Sigmoid colon (tissue), 7 donors: ENCODE data around the gene CHRNB1. TPM values are rescaled to one million over a fixed set of nuclear protein-coding genes. Genes with fewer than 3 reads are reported as not detected.

Experiments used
- DNase-seq: peaks from one replicate; pipeline ENCODE4 v3.0.0-alpha.2; 2019
- H3K27ac ChIP-seq, 4 donors: fragments of 200-600 bp; sonication (generic); one replicate each; pipeline ENCODE4 v1.5.1; 2016 to 2019; ENCODE audit warnings: mild to moderate bottlenecking in 1 of 4
- H3K27me3 ChIP-seq, 3 donors: fragments of 200-600 bp; sonication (generic); one replicate each; pipeline ENCODE4 v1.5.1; 2019; ENCODE audit warnings: mild to moderate bottlenecking in 1 of 3
- H3K36me3 ChIP-seq, 4 donors: fragments of 200-600 bp; sonication (generic); one replicate each; pipeline ENCODE4 v1.5.1; 2016 to 2019
- H3K4me1 ChIP-seq, 4 donors: fragments of 200-600 bp; sonication (generic); one replicate each; pipeline ENCODE4 v1.5.1; 2017 to 2019
- H3K4me3 ChIP-seq, 4 donors: fragments of 200-600 bp; sonication (generic); one replicate each; pipeline ENCODE4 v1.5.1; 2017 to 2019; ENCODE audit warnings: mild to moderate bottlenecking in 2 of 4, moderate library complexity in 1 of 4
- H3K9me3 ChIP-seq, 4 donors: fragments of 200-600 bp in 3 of 4; sonication (generic) in 3 of 4; one replicate each; pipeline versions ENCODE4 v1.5.1 to v1.6.1; 2013 to 2019
- EP300 ChIP-seq, 4 donors: sonication (generic); formaldehyde crosslinking; IDR thresholded peaks; one replicate each; pipeline ENCODE4 v1.6.1; 2017; ENCODE audit warnings: antibody characterized with exemption in 4 of 4
- POLR2A ChIP-seq, 2 donors: fragments of 450-650 bp; IDR thresholded peaks; one replicate each; pipeline ENCODE4 v1.6.1; 2016; ENCODE audit warnings: antibody characterized with exemption in 2 of 2, mild to moderate bottlenecking in 2 of 2, moderate library complexity in 2 of 2
- POLR2AphosphoS5 ChIP-seq, 4 donors: sonication (generic); formaldehyde crosslinking; IDR thresholded peaks; one replicate each; pipeline ENCODE4 v1.6.1; 2017; ENCODE audit warnings: antibody characterized with exemption in 4 of 4
- WGBS, 2 donors: extraction: QIAGEN DNeasy Blood & Tissue Kit; methylation state at CpG; one replicate each; pipeline ENCODE4 v1.1.7; 2013; 5-methylcytosine and 5-hydroxymethylcytosine counted together
- intact Hi-C: fragments of 100-400 bp; cut with DNase I; formaldehyde crosslinking; loops from one replicate; pipeline ENCODE4 v1.15.1; 2023
- polyA plus RNA-seq, 3 donors: library from polyadenylated mRNA; stranded (reverse); fragments of 200-250 nt; gene quantifications; one replicate each; pipeline ENCODE4 v1.2.3, GENCODE V29; 2013
- total RNA-seq, 4 donors: library from RNA; depleted of rRNA; stranded (reverse); fragments of >200 nt; gene quantifications; one replicate each; pipeline ENCODE4 v1.1.0, GENCODE V29; 2016
- TF ChIP-seq, protein P1 (sequence below), 4 experiments: fragments of 450-650 bp in 3 of 4; fragments of 200-600 bp in 1 of 4; IDR thresholded peaks; one replicate each; pipeline ENCODE4 v1.5.1; 2016 to 2019; ENCODE audit warnings: antibody characterized with exemption in 4 of 4, mild to moderate bottlenecking in 3 of 4, moderate library complexity in 2 of 4
- donor health status: healthy with polysubstance abuse.
- donor health status: Bipolar disorder and iron deficiency.
- donor health status: healthy.

CHRNB1 gene
- total and polyA plus RNA-seq, 7 donors, result 4.2 to 13.2 (median 7.5) TPM

- Histone ChIP-seq H3K4me1 (peaks cover 0 to 39% (median 35%) of the 10 kb centered on the region in 4 donors), H3K27ac (no peak overlapping the region), H3K27me3 (no peaks in the 10 kb centered on the region), H3K4me3 (no peak overlapping the region), H3K9me3 (no peaks in the 10 kb centered on the region), H3K36me3 (no peaks in the 10 kb centered on the region)
- no peak for DNase-seq
- intact Hi-C loops, result no loop called here
- 75 to 86% methylated on average over 8 of the region's 8 CpGs for WGBS, 2 donors
- TF ChIP-seq EP300 (IDR thresholded peaks at IDR 0.05) (no peak), POLR2AphosphoS5 (IDR thresholded peaks at IDR 0.05) (no peak), POLR2A (IDR thresholded peaks at IDR 0.05) (no peak)
- TF ChIP-seq, protein P1, sequence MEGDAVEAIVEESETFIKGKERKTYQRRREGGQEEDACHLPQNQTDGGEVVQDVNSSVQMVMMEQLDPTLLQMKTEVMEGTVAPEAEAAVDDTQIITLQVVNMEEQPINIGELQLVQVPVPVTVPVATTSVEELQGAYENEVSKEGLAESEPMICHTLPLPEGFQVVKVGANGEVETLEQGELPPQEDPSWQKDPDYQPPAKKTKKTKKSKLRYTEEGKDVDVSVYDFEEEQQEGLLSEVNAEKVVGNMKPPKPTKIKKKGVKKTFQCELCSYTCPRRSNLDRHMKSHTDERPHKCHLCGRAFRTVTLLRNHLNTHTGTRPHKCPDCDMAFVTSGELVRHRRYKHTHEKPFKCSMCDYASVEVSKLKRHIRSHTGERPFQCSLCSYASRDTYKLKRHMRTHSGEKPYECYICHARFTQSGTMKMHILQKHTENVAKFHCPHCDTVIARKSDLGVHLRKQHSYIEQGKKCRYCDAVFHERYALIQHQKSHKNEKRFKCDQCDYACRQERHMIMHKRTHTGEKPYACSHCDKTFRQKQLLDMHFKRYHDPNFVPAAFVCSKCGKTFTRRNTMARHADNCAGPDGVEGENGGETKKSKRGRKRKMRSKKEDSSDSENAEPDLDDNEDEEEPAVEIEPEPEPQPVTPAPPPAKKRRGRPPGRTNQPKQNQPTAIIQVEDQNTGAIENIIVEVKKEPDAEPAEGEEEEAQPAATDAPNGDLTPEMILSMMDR (IDR thresholded peaks at IDR 0.05), result no peak
Measured at GRCh38 chr17:7490144-7490543, 45.3 kb downstream of the CHRNB1 start.

- H3K4me3 ChIP-seq, result no peak overlapping the region
- H3K9me3 ChIP-seq, result no peaks in the 10 kb centered on the region
- intact Hi-C loops, result no loop called here
- WGBS, 2 donors, result 90 to 96% methylated on average over 1 of the region's 1 CpG
- H3K4me1 ChIP-seq, result peaks cover 0 to 25% (median 21%) of the 10 kb centered on the region in 4 donors
- no peak overlapping the region for H3K27ac ChIP-seq
- TF ChIP-seq, protein P1 (IDR thresholded peaks at IDR 0.05), result no peak
- TF ChIP-seq EP300 (IDR thresholded peaks at IDR 0.05), result no peak
- TF ChIP-seq POLR2A (IDR thresholded peaks at IDR 0.05), result no peak
- TF ChIP-seq POLR2AphosphoS5 (IDR thresholded peaks at IDR 0.05), result no peak
- no peaks in the 10 kb centered on the region for H3K27me3 ChIP-seq
- DNase-seq, result no peak
- H3K36me3 ChIP-seq, result peaks cover 0 to 8% (median 4%) of the 10 kb centered on the region in 4 donors
Measured at GRCh38 chr17:7491583-7491982, 46.7 kb downstream of the CHRNB1 start.

DNA sequence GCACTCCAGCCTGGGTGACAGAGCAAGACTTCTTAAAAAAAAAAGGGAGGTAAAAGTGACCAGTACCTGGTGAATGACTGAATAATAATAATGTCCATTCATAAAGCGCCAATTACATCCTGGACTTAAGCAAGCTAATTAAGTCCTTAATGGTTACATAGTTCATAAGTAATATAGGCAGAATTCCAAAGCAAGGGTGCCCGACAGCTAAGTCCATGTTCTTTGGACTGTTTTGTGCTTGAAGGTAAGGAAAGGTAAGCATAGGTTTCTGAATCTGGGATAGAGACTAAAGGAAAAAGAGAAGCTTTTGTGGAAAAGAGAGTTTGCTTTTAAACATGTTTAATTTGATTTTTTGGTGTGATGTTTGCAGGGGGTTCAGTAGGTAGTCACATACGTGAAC, 49.1 kb downstream of the CHRNB1 start:
- Histone ChIP-seq H3K9me3 (no peaks in the 10 kb centered on the region), H3K36me3 (peaks cover 15 to 32% (median 26%) of the 10 kb centered on the region in 4 donors), H3K4me3 (no peak overlapping the region), H3K27ac (no peak overlapping the region), H3K4me1 (peaks cover 0 to 6% (median 2%) of the 10 kb centered on the region in 4 donors), H3K27me3 (no peaks in the 10 kb centered on the region)
- TF ChIP-seq EP300 (IDR thresholded peaks at IDR 0.05) (no peak), POLR2A (IDR thresholded peaks at IDR 0.05) (no peak)
- intact Hi-C loops, result no loop called here
- WGBS, 2 donors, result 92 to 98% methylated on average over 3 of the region's 3 CpGs
- no peak for DNase-seq

DNA sequence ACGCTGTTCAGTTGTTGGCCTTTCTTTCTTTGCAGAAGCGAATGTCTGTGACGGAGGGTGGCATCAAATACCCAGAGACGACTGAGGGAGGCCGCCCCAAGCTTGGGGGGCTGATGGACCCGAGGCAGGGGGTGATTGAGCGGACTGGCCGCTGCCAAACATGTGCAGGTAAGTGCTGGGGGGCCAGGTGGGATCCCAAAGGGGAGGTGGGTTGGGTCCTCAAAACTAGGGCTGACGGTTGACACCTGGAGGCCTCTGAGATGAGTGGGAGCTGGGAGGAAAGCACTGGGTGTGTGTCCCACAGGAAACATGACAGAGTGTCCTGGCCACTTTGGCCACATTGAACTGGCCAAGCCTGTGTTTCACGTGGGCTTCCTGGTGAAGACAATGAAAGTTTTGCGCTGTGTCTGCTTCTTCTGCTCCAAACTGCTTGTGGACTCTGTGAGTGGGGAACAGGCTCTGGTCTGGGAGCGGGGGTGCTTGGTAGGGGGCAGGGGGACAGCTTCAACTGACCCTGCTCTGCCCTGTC, 51.1 kb downstream of the CHRNB1 start:
- peak overlapping the region in 1 of 4 donors; percentile 20 for H3K27ac ChIP-seq
- no peaks in the 10 kb centered on the region for H3K4me1 ChIP-seq
- no peaks in the 10 kb centered on the region for H3K9me3 ChIP-seq
- WGBS, 2 donors, result 92 to 94% methylated on average over 12 of the region's 12 CpGs
- intact Hi-C loops, result no loop called here
- TF ChIP-seq POLR2AphosphoS5 (IDR thresholded peaks at IDR 0.05) (no peak), POLR2A (IDR thresholded peaks at IDR 0.05) (no peak), EP300 (IDR thresholded peaks at IDR 0.05) (no peak)
- TF ChIP-seq, protein P1 (IDR thresholded peaks at IDR 0.05), result no peak
- H3K36me3 ChIP-seq, result peaks cover 26 to 52% (median 45%) of the 10 kb centered on the region in 4 donors
- no peaks in the 10 kb centered on the region for H3K27me3 ChIP-seq
- no peak for DNase-seq
- no peak overlapping the region for H3K4me3 ChIP-seq

DNA sequence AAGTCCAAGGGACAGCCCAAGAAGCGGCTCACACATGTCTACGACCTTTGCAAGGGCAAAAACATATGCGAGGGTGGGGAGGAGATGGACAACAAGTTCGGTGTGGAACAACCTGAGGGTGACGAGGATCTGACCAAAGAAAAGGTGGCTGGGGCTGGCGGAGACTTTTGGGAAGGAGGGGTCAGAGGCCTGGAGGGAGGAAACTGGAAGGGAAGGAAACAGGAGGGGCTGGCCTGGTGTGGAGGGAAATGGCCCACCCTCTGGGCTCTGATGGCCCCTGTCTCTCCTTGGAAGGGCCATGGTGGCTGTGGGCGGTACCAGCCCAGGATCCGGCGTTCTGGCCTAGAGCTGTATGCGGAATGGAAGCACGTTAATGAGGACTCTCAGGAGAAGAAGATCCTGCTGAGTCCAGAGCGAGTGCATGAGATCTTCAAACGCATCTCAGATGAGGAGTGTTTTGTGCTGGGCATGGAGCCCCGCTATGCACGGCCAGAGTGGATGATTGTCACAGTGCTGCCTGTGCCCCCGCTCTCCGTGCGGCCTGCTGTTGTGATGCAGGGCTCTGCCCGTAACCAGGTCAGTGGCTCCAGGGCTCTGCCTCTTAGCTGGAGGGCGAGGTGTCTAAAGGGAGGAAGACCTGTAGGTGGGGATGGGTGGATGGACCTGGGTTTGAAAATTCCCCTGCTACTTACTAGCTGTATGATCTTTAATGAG, 51.8 kb downstream of the CHRNB1 start:
- peak overlapping the region in 1 of 4 donors; percentile 11 for H3K27ac ChIP-seq
- H3K27me3 ChIP-seq, result no peaks in the 10 kb centered on the region
- H3K36me3 ChIP-seq, result peaks cover 33 to 59% (median 51%) of the 10 kb centered on the region in 4 donors
- no peak overlapping the region for H3K4me3 ChIP-seq
- H3K4me1 ChIP-seq, result no peaks in the 10 kb centered on the region
- TF ChIP-seq EP300 (IDR thresholded peaks at IDR 0.05) (no peak), POLR2AphosphoS5 (IDR thresholded peaks at IDR 0.05) (no peak), POLR2A (IDR thresholded peaks at IDR 0.05) (no peak)
- TF ChIP-seq, protein P1 (IDR thresholded peaks at IDR 0.05), result no peak
- H3K9me3 ChIP-seq, result no peaks in the 10 kb centered on the region
- DNase-seq, result no peak
- WGBS, 2 donors, result 92 to 94% methylated on average over 20 of the region's 20 CpGs
- intact Hi-C loops, result no loop called here
